GM18505 (cell line): ENCODE results near the gene COL2A1.

Source experiments
- ATAC-seq: cut with Tn5 transposase; IDR thresholded peaks from one replicate; pipeline ENCODE4 v1.9.1; 2021; ENCODE audit not compliant: unreplicated experiment
- POLR2A ChIP-seq: IDR thresholded peaks from 4 replicates; pipeline ENCODE4 v1.6.1; 2011; ENCODE audit warnings: borderline replicate concordance; ENCODE audit not compliant: insufficient read depth, insufficient read length; ENCODE audit errors: extremely low read depth

Gene COL2A1

DNA sequence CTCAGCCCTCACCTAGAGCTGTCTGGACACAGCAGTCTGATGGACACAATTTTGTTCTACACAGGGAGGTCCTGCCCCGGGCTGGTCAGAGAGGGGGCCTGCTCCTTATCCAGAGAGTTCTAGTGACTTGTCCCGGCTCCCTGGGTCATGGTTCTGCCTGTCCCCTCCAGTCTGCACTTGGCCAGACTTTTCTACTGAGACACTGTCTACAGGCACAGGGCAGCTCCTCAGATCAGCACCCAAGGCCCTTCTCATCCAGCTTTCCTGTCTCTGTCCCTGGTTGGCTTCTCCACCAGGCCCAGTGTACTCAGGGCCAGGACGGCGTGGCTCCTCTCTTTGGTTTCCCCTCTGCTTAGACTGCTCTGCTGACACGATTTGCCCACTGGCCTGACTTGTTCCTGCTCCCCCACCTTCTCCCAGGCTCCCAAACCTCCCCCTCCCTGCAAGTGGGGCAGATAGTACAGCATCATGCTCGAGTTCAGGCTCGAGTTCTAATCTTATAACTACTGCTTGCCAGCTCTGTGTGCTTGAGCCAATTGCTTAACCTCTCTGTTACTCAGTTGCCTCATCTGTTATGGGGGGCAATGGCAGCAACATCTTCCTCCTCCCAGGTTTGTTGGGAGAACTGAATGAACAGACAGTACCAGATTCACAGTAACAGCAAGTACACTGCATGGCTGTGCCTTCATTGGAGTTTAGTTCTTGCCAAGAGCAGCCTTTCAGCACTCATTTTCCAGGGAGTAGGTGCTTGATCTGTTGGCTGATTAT, 22.0 kb upstream of the COL2A1 start:
- ATAC-seq, result no peak
- TF ChIP-seq POLR2A, result no peak

DNA sequence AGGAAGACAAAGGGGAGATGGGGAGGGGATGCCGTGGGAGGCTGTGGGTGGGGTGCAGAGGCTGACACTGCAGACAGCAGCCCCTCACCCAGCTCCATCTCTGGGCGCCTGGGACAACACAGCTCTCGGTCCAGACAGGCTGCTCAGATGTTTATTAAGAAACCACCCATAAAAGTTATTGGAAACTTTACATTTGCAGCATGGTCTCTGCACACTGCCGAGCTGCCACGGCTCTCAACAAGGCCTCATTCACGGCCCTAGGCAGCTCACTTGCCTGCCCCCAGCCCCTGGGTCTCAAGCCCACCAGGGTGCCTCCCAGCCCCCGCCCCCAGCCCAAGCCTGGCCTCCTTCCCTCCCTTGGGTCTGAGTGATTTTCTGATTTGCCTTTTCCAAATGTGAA, 21.0 kb upstream of the COL2A1 start:
- no peak for TF ChIP-seq POLR2A
- no peak for ATAC-seq

DNA sequence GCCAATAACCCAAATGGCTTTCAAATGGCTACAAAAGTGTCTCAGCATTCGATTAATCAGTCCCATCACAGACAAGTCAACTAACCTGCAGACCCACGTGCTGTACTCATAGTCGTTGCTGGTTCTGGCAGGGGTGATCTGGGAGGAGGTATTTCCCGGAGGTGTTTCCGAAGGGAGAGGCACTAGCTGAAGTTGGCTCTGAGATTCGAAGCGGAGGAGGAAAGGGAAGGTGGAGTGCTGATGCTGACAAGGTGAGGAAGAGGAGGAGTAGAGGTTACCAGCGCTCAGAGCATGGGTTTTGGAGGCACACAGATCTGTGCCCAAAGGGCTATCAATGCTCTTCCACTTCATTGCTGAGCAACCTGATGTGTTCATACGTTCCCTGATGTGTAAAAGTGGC, 20.5 kb upstream of the COL2A1 start:
- no peak for ATAC-seq
- TF ChIP-seq POLR2A, result no peak

DNA sequence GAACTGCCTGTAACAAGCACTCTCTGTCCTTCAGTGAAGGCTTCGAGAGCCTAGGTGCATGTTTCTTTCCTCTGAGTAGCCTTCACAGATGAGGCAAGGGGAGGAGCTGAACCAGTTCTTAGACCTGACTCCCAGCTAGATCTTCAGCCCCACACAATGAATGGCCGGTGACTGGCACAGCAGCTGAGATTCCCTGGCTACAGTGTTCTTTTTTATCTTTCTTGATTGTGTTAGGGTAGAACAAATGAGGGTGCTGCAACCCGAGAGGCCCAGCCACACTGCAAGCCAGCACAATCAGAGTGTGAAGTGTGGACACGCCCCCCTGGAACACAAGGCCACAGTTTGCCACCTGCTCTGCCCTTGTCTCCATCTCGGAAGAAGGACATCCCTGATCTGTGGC, 19.1 kb upstream of the COL2A1 start:
- no peak for TF ChIP-seq POLR2A

DNA sequence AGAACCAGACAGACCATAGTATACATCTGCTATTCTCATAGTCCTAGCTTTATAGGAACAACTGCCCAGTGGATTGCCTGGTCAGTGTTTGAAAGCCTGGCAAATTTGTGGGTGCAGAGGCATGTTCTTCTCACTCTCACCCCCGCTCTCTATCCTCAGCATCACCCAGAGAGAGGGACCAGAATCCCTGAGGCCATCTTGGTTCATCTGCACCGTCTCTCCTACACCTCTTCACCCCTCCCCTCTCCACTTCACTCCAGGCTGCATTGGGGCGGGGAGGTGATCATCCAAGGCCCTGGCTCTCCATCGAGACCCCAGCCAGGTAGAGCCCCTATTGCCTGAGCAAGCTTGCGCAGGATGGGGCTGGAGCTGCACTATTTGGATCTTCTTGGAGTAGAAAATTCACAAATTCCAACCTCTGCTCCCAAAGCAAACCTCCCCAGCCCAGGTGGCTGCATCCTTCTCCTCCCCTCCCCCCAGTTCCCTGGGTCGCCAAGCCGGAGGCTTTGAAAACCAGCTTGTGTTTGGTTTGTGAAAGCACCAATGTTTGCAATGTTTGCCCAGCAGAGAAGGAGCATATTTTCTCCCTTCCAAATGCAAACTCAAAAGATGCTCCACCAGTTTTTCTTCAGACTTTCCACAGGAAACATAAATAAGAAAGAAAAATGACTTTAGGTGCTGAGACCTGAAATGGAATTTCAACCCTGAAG, 18.6 kb upstream of the COL2A1 start:
- no peak for ATAC-seq

More for the DNA sequence above, 19.1 kb upstream of the COL2A1 start:
- ATAC-seq, result no peak

DNA sequence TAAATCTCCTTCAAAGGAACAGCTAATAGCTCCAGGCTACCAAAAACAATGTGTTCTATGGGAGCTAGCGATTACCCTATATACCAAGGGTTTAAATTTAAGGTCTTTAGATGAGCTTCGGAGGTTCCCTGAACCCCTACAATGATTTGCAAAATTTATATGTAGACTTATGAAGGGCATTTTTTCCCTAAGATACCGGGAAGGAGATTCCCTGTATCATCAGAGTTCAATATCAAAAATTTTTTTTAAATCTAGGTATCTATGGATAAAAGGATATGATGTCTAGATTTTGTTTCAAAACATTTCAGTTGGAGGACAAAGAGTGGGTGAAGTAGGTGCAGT, 17.9 kb upstream of the COL2A1 start:
- no peak for ATAC-seq
- TF ChIP-seq POLR2A, result no peak

More for the DNA sequence above, 18.6 kb upstream of the COL2A1 start:
- TF ChIP-seq POLR2A, result no peak

DNA sequence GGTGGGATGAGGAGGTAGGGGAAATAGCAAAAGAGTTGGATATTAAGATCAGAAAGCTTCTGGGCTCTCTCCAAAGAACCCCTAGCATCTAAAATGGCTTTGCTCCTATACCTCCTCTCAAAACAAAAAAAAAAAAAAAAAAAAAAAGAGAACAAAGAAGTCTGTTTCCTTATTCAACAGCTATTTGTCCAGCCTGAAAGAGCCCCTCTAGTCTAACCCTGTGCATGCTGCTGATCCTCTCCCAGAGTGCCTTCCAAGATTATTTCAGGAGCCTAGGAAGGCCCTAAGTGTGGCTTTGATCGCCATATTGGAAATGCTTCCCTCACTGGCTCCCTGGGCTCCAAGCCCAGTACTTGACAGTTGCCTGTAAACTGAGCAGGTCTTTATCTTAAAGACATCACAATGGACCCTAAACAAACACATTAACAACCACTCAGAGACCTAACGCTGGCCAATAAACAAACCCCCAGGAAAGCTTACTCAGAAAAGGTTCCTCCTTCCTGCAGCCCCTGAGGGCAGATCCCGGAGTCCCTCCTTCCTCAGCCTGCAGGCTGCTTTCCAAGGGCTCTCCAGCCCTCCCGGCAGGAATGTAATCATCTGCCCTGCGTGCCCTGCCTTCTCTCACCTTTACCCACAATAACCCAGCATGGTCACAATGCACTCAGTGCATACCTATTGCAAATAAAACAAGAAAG, 17.4 kb upstream of the COL2A1 start:
- ATAC-seq, result no peak
- TF ChIP-seq POLR2A, result no peak

DNA sequence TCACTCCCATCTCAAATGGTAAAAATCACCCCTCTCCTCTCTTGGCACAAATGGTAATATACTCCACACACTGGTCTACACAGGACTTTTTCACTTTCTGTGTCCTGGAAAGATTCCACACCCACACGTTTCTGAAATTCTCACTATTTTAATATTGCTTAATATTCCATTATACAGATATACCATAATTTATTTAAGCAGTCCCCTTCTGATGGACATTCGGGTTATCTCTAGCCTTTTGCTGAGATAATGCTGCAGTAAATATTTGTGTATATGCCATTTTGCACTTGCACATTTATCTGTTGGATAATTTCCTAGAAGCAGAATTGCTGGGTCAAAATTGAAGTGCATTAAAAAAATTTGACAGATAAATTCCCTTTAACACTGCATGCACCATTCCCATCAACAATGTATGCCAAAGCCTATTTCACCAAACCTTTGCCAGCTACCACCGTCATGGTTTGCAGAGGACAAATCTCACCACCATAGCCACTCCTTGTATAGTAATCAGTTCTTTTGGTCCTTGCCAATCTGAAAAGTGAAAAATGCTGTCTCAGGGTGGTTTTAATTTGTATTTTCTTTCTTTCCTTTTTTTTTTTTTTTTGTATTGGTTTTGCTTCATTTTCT, 15.5 kb upstream of the COL2A1 start:
- no peak for ATAC-seq
- TF ChIP-seq POLR2A, result no peak

DNA sequence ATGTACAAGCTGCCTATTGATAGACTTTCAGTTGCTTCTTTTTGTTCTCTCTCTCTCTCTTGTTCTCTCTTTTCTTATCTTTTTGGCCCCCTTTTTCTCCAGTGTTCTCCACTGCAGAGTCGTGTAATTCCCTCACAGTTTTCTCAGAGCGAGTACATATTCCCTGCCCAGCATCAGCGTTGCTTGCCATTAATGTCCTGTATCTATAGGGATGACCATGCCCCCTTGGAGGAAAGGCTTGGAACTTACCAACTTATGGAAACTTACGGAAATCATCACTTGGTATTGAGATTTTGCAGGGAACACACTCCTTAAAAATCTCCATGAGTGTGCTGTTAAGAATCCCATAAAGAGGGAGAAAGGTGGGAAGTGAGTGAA, 14.3 kb upstream of the COL2A1 start:
- no peak for TF ChIP-seq POLR2A
- no peak for ATAC-seq

DNA sequence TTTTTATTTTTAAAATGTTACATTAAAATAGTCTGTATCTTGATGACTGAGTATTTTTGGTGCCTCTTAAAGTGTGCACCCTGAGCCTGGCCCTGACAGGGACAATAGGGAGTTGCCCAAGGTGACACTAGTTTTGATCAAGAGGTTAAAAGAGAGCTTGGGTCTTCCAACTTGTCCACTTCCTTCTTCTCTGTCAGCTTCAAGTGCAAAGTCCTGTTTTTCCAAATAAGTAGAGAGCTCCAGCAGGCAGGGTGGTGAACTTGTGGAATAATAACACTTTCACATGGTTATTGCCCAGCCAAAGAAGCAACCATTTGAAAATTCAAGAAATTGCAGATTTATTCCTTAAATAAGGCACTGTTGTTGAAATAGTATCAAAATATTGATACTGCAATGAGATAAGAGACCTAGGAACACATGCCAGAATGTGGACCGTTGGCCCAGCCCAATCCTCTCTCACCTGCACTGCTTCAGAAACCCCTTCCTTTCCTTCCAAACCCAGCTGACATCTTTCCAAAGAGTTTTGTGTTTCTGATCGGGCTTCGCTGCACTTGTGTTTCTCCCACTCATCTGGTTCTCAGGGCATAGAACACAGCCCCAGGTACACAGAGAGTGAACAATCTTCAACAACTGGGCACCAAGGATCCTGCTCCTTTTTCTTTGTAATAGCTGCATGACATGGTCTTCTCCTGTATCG, 13.8 kb upstream of the COL2A1 start:
- TF ChIP-seq POLR2A, result no peak

DNA sequence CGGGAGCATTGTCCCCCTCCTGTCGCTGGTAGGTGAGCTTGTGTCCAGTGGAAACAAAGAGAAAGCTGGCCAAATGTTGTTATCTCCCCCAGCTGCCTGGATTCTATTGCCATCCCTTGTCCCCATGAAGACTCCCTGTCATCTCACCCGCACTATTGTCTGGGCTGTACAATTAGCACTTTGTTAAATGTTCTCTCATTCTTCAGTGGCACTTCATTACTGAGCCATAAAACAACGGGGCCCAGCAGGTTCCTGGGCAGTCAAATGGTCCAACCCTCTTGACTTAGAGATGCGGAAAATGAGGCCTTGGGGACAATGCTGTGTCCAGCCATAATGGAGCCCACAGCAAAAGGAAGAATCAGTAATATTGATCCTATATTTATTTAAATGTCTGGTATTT, 13.2 kb upstream of the COL2A1 start:
- no peak for ATAC-seq
- TF ChIP-seq POLR2A, result no peak

More for the DNA sequence above, 13.8 kb upstream of the COL2A1 start:
- no peak for ATAC-seq

DNA sequence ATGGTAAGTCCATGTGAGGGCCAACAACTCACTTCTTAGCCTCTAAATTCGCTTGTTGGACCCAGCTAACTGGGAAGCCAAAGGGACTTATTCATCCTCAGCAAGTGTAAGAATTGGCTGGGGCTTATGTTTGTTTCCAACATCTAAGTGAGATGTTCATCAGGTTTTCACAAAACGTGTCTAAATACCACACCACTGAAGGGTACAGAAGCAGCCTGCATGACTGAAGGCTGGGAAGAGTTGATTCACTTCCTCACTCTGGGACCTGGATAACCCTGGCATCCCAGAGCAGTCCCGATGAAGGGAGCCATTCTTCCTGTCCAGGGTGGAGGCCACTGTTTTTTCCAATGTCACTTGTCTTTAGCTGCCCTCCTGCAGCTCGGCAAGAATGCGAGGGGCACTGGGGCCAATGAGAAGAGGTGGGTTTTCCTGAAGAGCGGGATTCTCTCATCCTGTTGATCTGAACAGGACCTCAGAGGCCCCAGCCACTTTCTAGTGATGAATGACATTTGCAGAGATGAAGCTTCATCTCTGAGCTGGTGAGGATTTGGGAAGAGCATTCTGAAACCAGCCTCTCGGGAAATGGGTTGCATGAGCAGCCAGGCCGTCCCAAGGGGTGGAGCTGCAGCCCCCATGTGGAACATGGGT, 12.2 kb upstream of the COL2A1 start:
- TF ChIP-seq POLR2A, result no peak
- no peak for ATAC-seq
